GM13976 (cell line): ENCODE measurements around the gene SLC25A21.

Experiments used
- DNase-seq: peaks from one replicate; pipeline ENCODE4 v3.0.0; 2012; ENCODE audit warnings: low spot score
- CTCF ChIP-seq: IDR thresholded peaks from 2 replicates; pipeline ENCODE4 v1.5.1; 2012; ENCODE audit warnings: borderline replicate concordance, mild to moderate bottlenecking; ENCODE audit not compliant: insufficient read depth; ENCODE audit errors: extremely low read depth, missing control alignments, control extremely low read depth
- in situ Hi-C: fragments of 300-500 bp; cut with MboI; formaldehyde crosslinking; loops from one replicate; pipeline ENCODE4 v1.12.0; 2022; ENCODE audit warnings: low sequenced_read_pairs, mixed read lengths, inconsistent platforms; ENCODE audit not compliant: unreplicated experiment

SLC25A21 gene

GRCh38 chr14:37054869-37055268 is 117.5 kb downstream of the SLC25A21 start:
- no peak for TF ChIP-seq CTCF
- in situ Hi-C loops, result no loop called here
- DNase-seq, result no peak

- no peak for DNase-seq
- no peak for TF ChIP-seq CTCF
- in situ Hi-C loops, result no loop called here
These were observed 118.3 kb downstream of the SLC25A21 start for GRCh38 chr14:37054144-37054543.

- in situ Hi-C loops, result no loop called here
- TF ChIP-seq CTCF, result no peak
- DNase-seq, result no peak
These were observed 120.7 kb downstream of the SLC25A21 start for GRCh38 chr14:37051680-37052079.

- TF ChIP-seq CTCF, result no peak
- in situ Hi-C loops, result no loop called here
- no peak for DNase-seq
These were observed 121.3 kb downstream of the SLC25A21 start for GRCh38 chr14:37051153-37051552.

- in situ Hi-C loops, result no loop called here
- TF ChIP-seq CTCF, result no peak
- DNase-seq, result no peak
These were observed 123.7 kb downstream of the SLC25A21 start for GRCh38 chr14:37048666-37049071.

GRCh38 chr14:37047996-37048395 is 124.4 kb downstream of the SLC25A21 start:
- TF ChIP-seq CTCF, result no peak
- DNase-seq, result no peak
- in situ Hi-C loops, result no loop called here

- no peak for DNase-seq
- in situ Hi-C loops, result no loop called here
- TF ChIP-seq CTCF, result no peak
These were observed 125.2 kb downstream of the SLC25A21 start for GRCh38 chr14:37047226-37047625.
